Peyer's patch (tissue), 4 donors: ENCODE measurements around the gene SPATS2. TPM values are rescaled to one million over a fixed set of nuclear protein-coding genes. Genes with fewer than 3 reads are reported as not detected.

Source experiments
- DNase-seq, 3 donors: peaks; one replicate each; pipeline ENCODE4 v3.0.0-alpha.2; 2017 to 2019
- H3K27ac ChIP-seq, 4 donors: fragments of 200-600 bp; sonication (generic); one replicate each; pipeline ENCODE4 v1.5.1; 2016 to 2019
- H3K27me3 ChIP-seq, 2 donors: fragments of 200-600 bp; sonication (generic); one replicate each; pipeline ENCODE4 v1.5.1; 2019
- H3K36me3 ChIP-seq, 3 donors: fragments of 200-600 bp; sonication (generic); one replicate each; pipeline ENCODE4 v1.5.1; 2016 to 2019
- H3K4me1 ChIP-seq, 4 donors: fragments of 200-600 bp; sonication (generic); one replicate each; pipeline ENCODE4 v1.5.1; 2016 to 2019
- H3K4me3 ChIP-seq, 4 donors: fragments of 200-600 bp; sonication (generic); 1 replicate in 3 of 4; 2 replicates in 1 of 4; pipeline ENCODE4 v1.5.1; 2016 to 2019; ENCODE audit warnings: mild to moderate bottlenecking in 1 of 4
- H3K9me3 ChIP-seq, 4 donors: fragments of 200-600 bp; sonication (generic); one replicate each; pipeline ENCODE4 v1.5.1; 2016 to 2019; ENCODE audit warnings: mild to moderate bottlenecking in 1 of 4
- CTCF ChIP-seq, 6 experiments: fragments of 450-650 bp in 4 of 6; fragments of 200-600 bp in 2 of 6; sonication (generic) in 1 of 6; IDR thresholded peaks; one replicate each; pipeline ENCODE4 v1.5.1; 2017 to 2019; ENCODE audit warnings: antibody characterized with exemption in 6 of 6, mild to moderate bottlenecking in 3 of 6, moderate library complexity in 1 of 6
- POLR2A ChIP-seq, 2 donors: fragments of 450-650 bp; IDR thresholded peaks; one replicate each; pipeline ENCODE4 v1.5.1; 2017; ENCODE audit warnings: antibody characterized with exemption in 2 of 2, mild to moderate bottlenecking in 2 of 2, moderate library complexity in 2 of 2
- total RNA-seq, 4 donors: library from RNA; depleted of rRNA; stranded (reverse); fragments of >200 nt; gene quantifications; one replicate each; pipeline ENCODE4 v1.1.0, GENCODE V29; 2016

Gene SPATS2
- total RNA-seq, 4 donors from 2014 or later: 20.2 to 49.5 (median 24.8) TPM

- DNase-seq: peak in 1 of 3 donors; percentile 41
- H3K27ac ChIP-seq: no peak overlapping the region
- H3K36me3 ChIP-seq: peaks cover 0 to 65% (median 0%) of the 10 kb centered on the region in 3 donors
Measured at GRCh38 chr12:49557917-49558215, 190.6 kb downstream of the SPATS2 start.

GRCh38 chr12:49558526-49558925 is 191.3 kb downstream of the SPATS2 start:
- Histone ChIP-seq H3K27me3 (no peaks in the 10 kb centered on the region), H3K27ac (no peak overlapping the region), H3K36me3 (peaks cover 0 to 72% (median 0%) of the 10 kb centered on the region in 3 donors), H3K9me3 (no peaks in the 10 kb centered on the region), H3K4me3 (no peak overlapping the region), H3K4me1 (no peaks in the 10 kb centered on the region)
- no peak for DNase-seq
- TF ChIP-seq CTCF (IDR thresholded peaks at IDR 0.05) (no peak), POLR2A (IDR thresholded peaks at IDR 0.05) (no peak)

More at GRCh38 chr12:49557917-49558215, 190.6 kb downstream of the SPATS2 start:
- H3K4me3 ChIP-seq: no peak overlapping the region
- no peaks in the 10 kb centered on the region for H3K4me1 ChIP-seq
- no peaks in the 10 kb centered on the region for H3K9me3 ChIP-seq
- no peaks in the 10 kb centered on the region for H3K27me3 ChIP-seq
- no peak for TF ChIP-seq POLR2A (IDR thresholded peaks at IDR 0.05)
- no peak for TF ChIP-seq CTCF (IDR thresholded peaks at IDR 0.05)

GRCh38 chr12:49559011-49559675 is 191.9 kb downstream of the SPATS2 start:
- H3K4me3 ChIP-seq: no peak overlapping the region
- H3K36me3 ChIP-seq: peaks cover 0 to 78% (median 0%) of the 10 kb centered on the region in 3 donors
- no peak overlapping the region for H3K27ac ChIP-seq
- TF ChIP-seq POLR2A (IDR thresholded peaks at IDR 0.05) (no peak), CTCF (IDR thresholded peaks at IDR 0.05) (no peak)
- no peaks in the 10 kb centered on the region for H3K9me3 ChIP-seq
- no peaks in the 10 kb centered on the region for H3K27me3 ChIP-seq
- H3K4me1 ChIP-seq: no peaks in the 10 kb centered on the region
- peak in 1 of 3 donors; percentile 44 for DNase-seq

- peaks cover 0 to 93% (median 0%) of the 10 kb centered on the region in 3 donors for H3K36me3 ChIP-seq
- TF ChIP-seq CTCF (IDR thresholded peaks at IDR 0.05): no peak
- TF ChIP-seq POLR2A (IDR thresholded peaks at IDR 0.05): no peak
- no peak overlapping the region for H3K4me3 ChIP-seq
- H3K9me3 ChIP-seq: no peaks in the 10 kb centered on the region
- no peaks in the 10 kb centered on the region for H3K27me3 ChIP-seq
- DNase-seq: no peak
- no peak overlapping the region for H3K27ac ChIP-seq
- H3K4me1 ChIP-seq: no peaks in the 10 kb centered on the region
Measured at GRCh38 chr12:49560695-49561094, 193.4 kb downstream of the SPATS2 start.

- peaks cover 0 to 12% (median 4%) of the 10 kb centered on the region in 4 donors for H3K4me1 ChIP-seq
- no peak for DNase-seq
- H3K36me3 ChIP-seq: peaks cover 0 to 82% (median 0%) of the 10 kb centered on the region in 3 donors
- H3K9me3 ChIP-seq: no peaks in the 10 kb centered on the region
- no peak overlapping the region for H3K4me3 ChIP-seq
- H3K27me3 ChIP-seq: no peaks in the 10 kb centered on the region
- H3K27ac ChIP-seq: no peak overlapping the region
- no peak for TF ChIP-seq CTCF (IDR thresholded peaks at IDR 0.05)
- no peak for TF ChIP-seq POLR2A (IDR thresholded peaks at IDR 0.05)
Measured at GRCh38 chr12:49562233-49562632, 195.0 kb downstream of the SPATS2 start.
